Nephron progenitor cell (in vitro differentiated cells): ENCODE results near the gene ATP1A3.

ENCODE experiments used
- DNase-seq: peaks from one replicate; pipeline ENCODE4 v3.0.0; 2021
- H3K27ac Mint-ChIP-seq: 2 replicates; pipeline ENCODE4 v1.8.0; 2021; ENCODE audit warnings: mild to moderate bottlenecking, moderate library complexity, mixed read lengths
- H3K27me3 Mint-ChIP-seq: 2 replicates; pipeline ENCODE4 v1.8.0; 2021; ENCODE audit warnings: mild to moderate bottlenecking, low read depth, mixed read lengths; ENCODE audit not compliant: poor library complexity
- H3K36me3 Mint-ChIP-seq: 2 replicates; pipeline ENCODE4 v1.8.0; 2021; ENCODE audit warnings: low read depth, mixed read lengths
- H3K4me1 Mint-ChIP-seq: 2 replicates; pipeline ENCODE4 v1.8.0; 2021; ENCODE audit warnings: mixed read lengths
- H3K4me3 Mint-ChIP-seq: 2 replicates; pipeline ENCODE4 v1.8.0; 2021; ENCODE audit warnings: mild to moderate bottlenecking, moderate library complexity, mixed read lengths
- H3K9me3 Mint-ChIP-seq: 2 replicates; pipeline ENCODE4 v1.8.0; 2021; ENCODE audit warnings: mild to moderate bottlenecking, moderate library complexity, mixed read lengths
- TF ChIP-seq, protein P1 (sequence below): fragments of 200-600 bp; sonication (generic); IDR thresholded peaks from 2 replicates; pipeline ENCODE4 v1.5.0; 2021; ENCODE audit warnings: antibody characterized with exemption

Gene ATP1A3

DNA sequence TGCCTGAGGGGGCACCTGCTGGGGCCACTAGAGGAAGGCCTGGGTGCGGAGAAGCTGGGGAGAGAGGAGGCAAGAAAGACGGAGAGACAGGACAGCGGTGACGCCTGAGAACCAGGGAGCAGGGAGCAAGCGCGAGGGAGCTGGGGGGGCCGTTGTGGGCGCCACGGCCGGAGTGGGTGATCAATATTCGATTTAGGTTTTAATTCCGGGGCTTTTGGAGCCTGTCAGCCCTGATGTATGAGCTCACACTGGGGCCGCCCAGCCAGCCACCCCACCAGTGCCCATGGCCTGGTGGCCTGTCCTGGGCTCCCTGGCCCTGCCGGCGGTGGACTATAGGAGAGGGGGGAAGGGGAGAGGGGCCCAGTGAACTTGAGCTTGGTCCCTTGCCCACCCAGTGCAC, 57.1 kb downstream of the ATP1A3 start:
- H3K4me1 Mint-ChIP-seq = peaks cover 59% of the 10 kb centered on the region
- H3K9me3 Mint-ChIP-seq = no peaks in the 10 kb centered on the region
- H3K27ac Mint-ChIP-seq = peak overlapping the region; percentile 15
- TF ChIP-seq, protein P1, sequence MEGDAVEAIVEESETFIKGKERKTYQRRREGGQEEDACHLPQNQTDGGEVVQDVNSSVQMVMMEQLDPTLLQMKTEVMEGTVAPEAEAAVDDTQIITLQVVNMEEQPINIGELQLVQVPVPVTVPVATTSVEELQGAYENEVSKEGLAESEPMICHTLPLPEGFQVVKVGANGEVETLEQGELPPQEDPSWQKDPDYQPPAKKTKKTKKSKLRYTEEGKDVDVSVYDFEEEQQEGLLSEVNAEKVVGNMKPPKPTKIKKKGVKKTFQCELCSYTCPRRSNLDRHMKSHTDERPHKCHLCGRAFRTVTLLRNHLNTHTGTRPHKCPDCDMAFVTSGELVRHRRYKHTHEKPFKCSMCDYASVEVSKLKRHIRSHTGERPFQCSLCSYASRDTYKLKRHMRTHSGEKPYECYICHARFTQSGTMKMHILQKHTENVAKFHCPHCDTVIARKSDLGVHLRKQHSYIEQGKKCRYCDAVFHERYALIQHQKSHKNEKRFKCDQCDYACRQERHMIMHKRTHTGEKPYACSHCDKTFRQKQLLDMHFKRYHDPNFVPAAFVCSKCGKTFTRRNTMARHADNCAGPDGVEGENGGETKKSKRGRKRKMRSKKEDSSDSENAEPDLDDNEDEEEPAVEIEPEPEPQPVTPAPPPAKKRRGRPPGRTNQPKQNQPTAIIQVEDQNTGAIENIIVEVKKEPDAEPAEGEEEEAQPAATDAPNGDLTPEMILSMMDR = no peak
- DNase-seq = no peak
- H3K4me3 Mint-ChIP-seq = peak overlapping the region; percentile 49
- H3K36me3 Mint-ChIP-seq = no peaks in the 10 kb centered on the region
- peaks cover 12% of the 10 kb centered on the region for H3K27me3 Mint-ChIP-seq

DNA sequence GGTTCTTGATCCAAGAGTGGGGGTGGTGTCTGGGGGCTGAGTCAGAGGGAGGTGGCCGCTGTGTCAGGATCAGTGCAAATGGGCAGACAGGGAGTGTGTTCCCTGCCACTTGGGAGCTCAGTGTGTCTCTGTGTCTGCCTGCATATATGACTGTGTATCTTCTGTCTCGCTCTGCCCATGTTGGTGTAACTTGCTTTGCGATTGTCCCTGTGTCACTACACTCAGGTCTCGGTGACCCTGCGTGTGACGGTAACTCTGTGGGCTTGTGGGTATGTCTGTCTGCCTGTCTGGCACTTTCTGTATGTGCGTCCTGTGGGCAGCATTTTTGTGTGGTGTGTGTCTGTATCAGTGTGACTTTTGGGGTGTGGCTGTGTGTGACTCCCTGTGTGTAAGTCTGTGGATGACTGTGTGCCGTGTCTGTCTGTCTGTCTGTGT, 57.6 kb downstream of the ATP1A3 start:
- peaks cover 8% of the 10 kb centered on the region for H3K27me3 Mint-ChIP-seq
- peak overlapping the region; percentile 49 for H3K4me3 Mint-ChIP-seq
- H3K9me3 Mint-ChIP-seq = no peaks in the 10 kb centered on the region
- H3K36me3 Mint-ChIP-seq = no peaks in the 10 kb centered on the region
- H3K4me1 Mint-ChIP-seq = peaks cover 57% of the 10 kb centered on the region
- TF ChIP-seq, protein P1 = no peak
- no peak for DNase-seq
- H3K27ac Mint-ChIP-seq = peak overlapping the region; percentile 15

DNA sequence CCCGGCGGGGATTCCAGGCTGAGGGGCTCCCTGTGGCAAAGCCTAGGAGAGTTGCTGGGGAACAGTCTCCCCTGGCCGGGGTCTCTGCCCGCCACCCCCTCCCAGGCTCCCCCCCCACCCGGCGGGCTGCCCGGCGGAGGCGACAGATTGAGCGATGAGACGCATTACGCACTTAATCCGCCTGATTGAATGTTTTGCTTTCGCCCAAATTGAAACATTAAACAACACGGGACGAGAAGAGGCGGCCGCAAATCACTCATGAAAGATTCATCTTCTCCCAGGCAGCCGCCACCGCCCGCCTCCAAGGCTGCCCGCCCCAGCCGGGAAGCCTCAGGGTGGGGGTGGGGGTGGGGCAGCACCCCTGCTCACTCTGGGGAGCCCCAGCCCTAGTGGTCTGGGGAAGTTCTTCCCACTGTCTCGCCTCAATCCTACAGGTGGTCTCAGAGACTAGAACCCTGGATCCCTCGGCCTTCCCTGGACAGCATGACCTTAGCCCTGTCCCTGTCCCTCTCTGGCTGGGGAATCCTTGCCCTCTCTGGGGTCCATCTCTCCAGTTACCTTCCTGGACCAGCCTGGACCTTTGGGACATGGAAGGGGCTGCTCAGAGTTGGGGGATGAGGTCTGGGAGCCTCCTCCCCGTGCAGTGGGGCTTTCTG, 58.1 kb downstream of the ATP1A3 start:
- Mint-ChIP-seq H3K27me3 (peaks cover 4% of the 10 kb centered on the region), H3K4me1 (peaks cover 58% of the 10 kb centered on the region)

DNA sequence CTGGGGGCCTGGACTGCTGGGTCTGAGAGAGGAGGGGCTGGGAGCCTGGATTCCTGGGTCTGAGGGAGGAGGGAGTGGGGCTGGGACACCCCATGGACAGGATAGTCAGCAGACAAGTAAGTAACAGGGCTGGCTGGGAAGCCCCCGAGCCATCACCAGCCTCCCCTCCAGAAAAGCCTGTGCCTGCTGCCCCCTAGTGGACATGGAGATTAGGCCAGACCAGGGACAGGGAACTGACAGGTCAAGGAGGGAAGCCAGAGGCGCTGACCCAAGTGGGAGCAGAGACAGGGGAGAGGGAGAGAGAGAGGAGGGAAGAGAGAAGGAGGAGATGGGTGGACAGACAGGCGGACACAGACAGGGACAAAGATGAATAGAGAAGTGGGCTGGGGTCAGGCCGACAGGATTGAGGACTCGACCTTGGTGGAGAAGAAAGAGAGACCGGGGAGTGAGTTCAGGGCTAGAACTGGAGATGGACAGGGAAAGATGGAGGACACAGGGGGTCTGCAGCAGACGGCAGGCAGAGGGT, 59.1 kb downstream of the ATP1A3 start:
- Mint-ChIP-seq H3K4me3 (peak overlapping the region; percentile 46), H3K27me3 (peaks cover 4% of the 10 kb centered on the region), H3K4me1 (peaks cover 68% of the 10 kb centered on the region), H3K9me3 (no peaks in the 10 kb centered on the region), H3K36me3 (no peaks in the 10 kb centered on the region), H3K27ac (no peak overlapping the region)
- TF ChIP-seq, protein P1 = peak; percentile 81
- DNase-seq = peak; percentile 92

More for the DNA sequence above, 58.1 kb downstream of the ATP1A3 start:
- H3K4me3 Mint-ChIP-seq = no peak overlapping the region
- no peak for DNase-seq
- H3K36me3 Mint-ChIP-seq = no peaks in the 10 kb centered on the region
- H3K9me3 Mint-ChIP-seq = no peaks in the 10 kb centered on the region
- H3K27ac Mint-ChIP-seq = no peak overlapping the region
- TF ChIP-seq, protein P1 = no peak

DNA sequence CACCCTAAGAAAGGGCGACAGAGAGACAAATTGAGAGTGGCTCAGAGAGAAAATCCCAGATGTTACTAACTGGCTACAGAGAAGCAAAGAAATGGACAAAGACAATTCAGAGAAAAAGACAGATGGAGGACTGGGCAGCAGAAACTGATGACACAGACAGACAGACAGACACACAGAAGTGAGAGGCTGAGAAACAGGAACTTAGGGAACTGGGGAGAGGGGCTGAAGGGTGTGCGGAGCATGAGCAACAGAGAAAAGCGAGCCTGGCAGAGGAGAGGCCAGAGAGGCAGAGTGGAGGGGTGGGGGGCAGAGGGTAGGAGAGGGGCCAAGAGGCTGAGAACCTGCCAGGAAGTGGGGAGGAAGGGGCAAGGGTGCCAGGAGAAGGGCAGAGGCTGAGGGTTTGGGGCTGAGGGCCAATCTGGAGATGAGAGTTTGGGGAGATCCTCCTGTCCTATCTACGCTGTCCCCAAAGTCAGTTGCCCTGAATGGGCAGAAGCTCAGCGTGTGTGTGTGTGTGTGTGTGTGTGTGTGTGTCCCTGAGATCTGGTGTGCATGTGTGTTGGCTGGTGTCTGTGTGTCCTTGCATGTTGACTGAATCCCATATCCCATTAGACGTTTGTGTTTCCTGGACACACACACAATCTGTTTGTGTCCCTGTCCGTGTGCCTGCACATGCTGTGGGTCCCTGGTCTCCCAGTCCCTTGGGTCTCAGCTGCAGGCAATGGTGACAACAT, 60.2 kb downstream of the ATP1A3 start:
- Mint-ChIP-seq H3K4me3 (peak overlapping the region; percentile 16), H3K27ac (no peak overlapping the region), H3K27me3 (peaks cover 4% of the 10 kb centered on the region), H3K4me1 (peaks cover 76% of the 10 kb centered on the region), H3K9me3 (no peaks in the 10 kb centered on the region), H3K36me3 (no peaks in the 10 kb centered on the region)
- no peak for DNase-seq
- TF ChIP-seq, protein P1 = no peak
